H7 (cell line): ENCODE data around the gene RNASEH1. TPM values are rescaled to one million over a fixed set of nuclear protein-coding genes. Genes with fewer than 3 reads are reported as not detected.
"Not testable (repeated sequence)": the region's sequence is repeated elsewhere in the genome, so short reads cannot be mapped to it uniquely, and the experiment has no call there.

Experiments used
- DNase-seq: peaks from one replicate; pipeline ENCODE4 v3.0.0; 2012
- H3K27me3 ChIP-seq: 2 replicates; pipeline ENCODE4 v1.6.0; 2011; ENCODE audit warnings: mild to moderate bottlenecking, low read length; ENCODE audit not compliant: control insufficient read depth, insufficient read depth
- H3K36me3 ChIP-seq: replicated peaks from 2 replicates; pipeline ENCODE4 v1.5.1; 2011; ENCODE audit warnings: low read length; ENCODE audit not compliant: control insufficient read depth, insufficient read depth
- H3K4me3 ChIP-seq: 2 replicates; pipeline ENCODE4 v1.5.1; 2011; ENCODE audit warnings: low read depth, mild to moderate bottlenecking, control low read depth, low read length, moderate library complexity; ENCODE audit not compliant: insufficient read depth
- total RNA-seq: library from RNA; depleted of rRNA; stranded (reverse); fragments of >200 nt; shearing (Covaris generic); gene quantifications from 2 replicates; pipeline ENCODE4 v1.2.3, GENCODE V29; 2014

The RNASEH1 gene
- total RNA-seq, 1 experiment from 2014 or later, result 40.4 TPM

- DNase-seq, result peak; percentile 69
- Histone ChIP-seq H3K4me3 (no peak overlapping the region), H3K36me3 (no peaks in the 10 kb centered on the region; the same call in 1 of the 2 replicates), H3K27me3 (no peaks in the 10 kb centered on the region; the same call in 1 of the 2 replicates)
These were observed 30.0 kb downstream of the RNASEH1 start for GRCh38 chr2:3527886-3528785.

- DNase-seq, result peak; percentile 47
- Histone ChIP-seq H3K36me3 (no peaks in the 10 kb centered on the region), H3K27me3 (no peaks in the 10 kb centered on the region; the same call in 1 of the 2 replicates), H3K4me3 (no peak overlapping the region)
These were observed 31.3 kb downstream of the RNASEH1 start for GRCh38 chr2:3526871-3527270.

- DNase-seq, result no peak
- no peaks in the 10 kb centered on the region; the same call in 1 of the 2 replicates for H3K27me3 ChIP-seq
- H3K36me3 ChIP-seq, result no peaks in the 10 kb centered on the region
- no peak overlapping the region for H3K4me3 ChIP-seq
These were observed 34.5 kb downstream of the RNASEH1 start for GRCh38 chr2:3523551-3524041.

GRCh38 chr2:3522961-3523421, 35.1 kb downstream of the RNASEH1 start:
- Histone ChIP-seq H3K36me3 (no peaks in the 10 kb centered on the region), H3K27me3 (no peaks in the 10 kb centered on the region; the same call in 1 of the 2 replicates), H3K4me3 (no peak overlapping the region)
- no peak for DNase-seq

GRCh38 chr2:3520591-3520990, 37.5 kb downstream of the RNASEH1 start:
- Histone ChIP-seq H3K27me3 (no peaks in the 10 kb centered on the region; the same call in 1 of the 2 replicates), H3K4me3 (no peak overlapping the region), H3K36me3 (no peaks in the 10 kb centered on the region)
- no peak for DNase-seq

- peak; percentile 91 for DNase-seq
- H3K4me3 ChIP-seq, result peak within 1 kb of the TSS; percentile 83
- no peaks in the 10 kb centered on the region for H3K36me3 ChIP-seq
- H3K27me3 ChIP-seq, result no peaks in the 10 kb centered on the region; the same call in 1 of the 2 replicates
These were observed 38.6 kb downstream of the RNASEH1 start, which contains the start of gene ADI1 for GRCh38 chr2:3519255-3520205. TSS of gene ADI1 (minus strand) at chr2:3519531. CDS start at chr2:3519487, 44 bp downstream.

- peak; percentile 100 for DNase-seq
- H3K27me3 ChIP-seq, result no peaks in the 10 kb centered on the region; the same call in 1 of the 2 replicates
- peak overlapping the region; percentile 83 for H3K4me3 ChIP-seq
- no peaks in the 10 kb centered on the region for H3K36me3 ChIP-seq
These were observed 39.5 kb downstream of the RNASEH1 start for GRCh38 chr2:3518496-3519254.

GRCh38 chr2:3517948-3518495, 40.1 kb downstream of the RNASEH1 start:
- H3K36me3 ChIP-seq, result no peaks in the 10 kb centered on the region
- no peaks in the 10 kb centered on the region; the same call in 1 of the 2 replicates for H3K27me3 ChIP-seq
- peak; percentile 19 for DNase-seq
- H3K4me3 ChIP-seq, result peak overlapping the region; percentile 83

- no peaks in the 10 kb centered on the region; the same call in 1 of the 2 replicates for H3K27me3 ChIP-seq
- H3K36me3 ChIP-seq, result peaks cover 3% of the 10 kb centered on the region; the same call in 1 of the 2 replicates
- DNase-seq, result no peak
- no peak overlapping the region for H3K4me3 ChIP-seq
These were observed 41.3 kb downstream of the RNASEH1 start for GRCh38 chr2:3516831-3517230.

- DNase-seq, H3K4me3 ChIP-seq, H3K36me3 ChIP-seq, H3K27me3 ChIP-seq: not testable (repeated sequence)
These were observed 42.7 kb downstream of the RNASEH1 start for GRCh38 chr2:3515438-3515837.

- Histone ChIP-seq H3K4me3 (no peak overlapping the region), H3K36me3 (peaks cover 3% of the 10 kb centered on the region; the same call in 1 of the 2 replicates), H3K27me3 (no peaks in the 10 kb centered on the region)
- DNase-seq, result no peak
These were observed 44.9 kb downstream of the RNASEH1 start for GRCh38 chr2:3513026-3513810.

- no peaks in the 10 kb centered on the region for H3K27me3 ChIP-seq
- DNase-seq, result peak; percentile 6
- peaks cover 3% of the 10 kb centered on the region; the same call in 1 of the 2 replicates for H3K36me3 ChIP-seq
- no peak overlapping the region for H3K4me3 ChIP-seq
These were observed 46.0 kb downstream of the RNASEH1 start for GRCh38 chr2:3512086-3512485.

- H3K4me3 ChIP-seq, result no peak overlapping the region
- DNase-seq, result no peak
- H3K27me3 ChIP-seq, result no peaks in the 10 kb centered on the region
- H3K36me3 ChIP-seq, result no peaks in the 10 kb centered on the region
These were observed 52.4 kb downstream of the RNASEH1 start for GRCh38 chr2:3505771-3506170.
